ENCODE data around the gene POU2F1. TPM values are rescaled to one million over a fixed set of nuclear protein-coding genes. Genes with fewer than 3 reads are reported as not detected.

Gene POU2F1
- total RNA-seq, 3 donors from 2014 or later, result 20.0 to 29.0 (median 21.0) TPM

GRCh38 chr1:167190747-167191237, 29.9 kb upstream of the POU2F1 start:
- H3K9me3 ChIP-seq, result no peaks in the 10 kb centered on the region
- no peaks in the 10 kb centered on the region for H3K4me1 ChIP-seq
- H3K4me3 ChIP-seq, result no peak overlapping the region
- TF ChIP-seq CTCF (IDR thresholded peaks at IDR 0.05) (no peak), POLR2AphosphoS5 (IDR thresholded peaks at IDR 0.05) (no peak)
- intact Hi-C loops (cut with DNase I; ENCODE audit: low total_unique reads), result no loop called here
- no peaks in the 10 kb centered on the region for H3K36me3 ChIP-seq
- no peaks in the 10 kb centered on the region for H3K27me3 ChIP-seq
- no peak overlapping the region for H3K27ac ChIP-seq
- no peak for DNase-seq (ENCODE audit: low spot score in 2 of 2)

- no peaks in the 10 kb centered on the region for H3K27me3 ChIP-seq
- H3K9me3 ChIP-seq, result no peaks in the 10 kb centered on the region
- intact Hi-C loops (cut with DNase I; ENCODE audit: low total_unique reads), result no loop called here
- no peak for DNase-seq (ENCODE audit: low spot score in 2 of 2)
- no peaks in the 10 kb centered on the region for H3K36me3 ChIP-seq
- TF ChIP-seq POLR2A (IDR thresholded peaks at IDR 0.05) (no peak), POLR2AphosphoS5 (IDR thresholded peaks at IDR 0.05) (no peak), CTCF (IDR thresholded peaks at IDR 0.05) (no peak)
- H3K4me3 ChIP-seq, result no peak overlapping the region
- H3K27ac ChIP-seq, result no peak overlapping the region
- H3K4me1 ChIP-seq, result no peaks in the 10 kb centered on the region
Observed at GRCh38 chr1:167191958-167192357, 28.7 kb upstream of the POU2F1 start.

GRCh38 chr1:167194182-167194581, 26.5 kb upstream of the POU2F1 start:
- Histone ChIP-seq H3K27me3 (no peaks in the 10 kb centered on the region), H3K4me1 (no peaks in the 10 kb centered on the region), H3K27ac (no peak overlapping the region), H3K36me3 (no peaks in the 10 kb centered on the region), H3K4me3 (no peak overlapping the region), H3K9me3 (no peaks in the 10 kb centered on the region)
- intact Hi-C loops (cut with DNase I; ENCODE audit: low total_unique reads), result no loop called here
- no peak for DNase-seq (ENCODE audit: low spot score in 2 of 2)
- TF ChIP-seq POLR2AphosphoS5 (IDR thresholded peaks at IDR 0.05), result no peak
- no peak for TF ChIP-seq POLR2A (IDR thresholded peaks at IDR 0.05)
- no peak for TF ChIP-seq CTCF (IDR thresholded peaks at IDR 0.05)

- H3K36me3 ChIP-seq, result no peaks in the 10 kb centered on the region
- no peaks in the 10 kb centered on the region for H3K9me3 ChIP-seq
- H3K4me3 ChIP-seq, result no peak overlapping the region
- intact Hi-C loops (cut with DNase I; ENCODE audit: low total_unique reads), result no loop called here
- no peak for DNase-seq (ENCODE audit: low spot score in 2 of 2)
- no peak overlapping the region for H3K27ac ChIP-seq
- H3K4me1 ChIP-seq, result no peaks in the 10 kb centered on the region
- TF ChIP-seq POLR2A (IDR thresholded peaks at IDR 0.05), result no peak
- no peak for TF ChIP-seq CTCF (IDR thresholded peaks at IDR 0.05)
- TF ChIP-seq POLR2AphosphoS5 (IDR thresholded peaks at IDR 0.05), result no peak
- no peaks in the 10 kb centered on the region for H3K27me3 ChIP-seq
Observed at GRCh38 chr1:167196166-167196565, 24.5 kb upstream of the POU2F1 start.

GRCh38 chr1:167197236-167197635, 23.4 kb upstream of the POU2F1 start:
- TF ChIP-seq POLR2A (IDR thresholded peaks at IDR 0.05) (no peak), POLR2AphosphoS5 (IDR thresholded peaks at IDR 0.05) (no peak), CTCF (IDR thresholded peaks at IDR 0.05) (no peak)
- intact Hi-C loops (cut with DNase I; ENCODE audit: low total_unique reads), result no loop called here

More at GRCh38 chr1:167197236-167197635, 23.4 kb upstream of the POU2F1 start:
- Histone ChIP-seq H3K4me1 (no peaks in the 10 kb centered on the region), H3K4me3 (no peak overlapping the region), H3K27ac (no peak overlapping the region), H3K27me3 (no peaks in the 10 kb centered on the region), H3K9me3 (no peaks in the 10 kb centered on the region), H3K36me3 (no peaks in the 10 kb centered on the region)
- no peak for DNase-seq (ENCODE audit: low spot score in 2 of 2)
